ENCODE data around the gene AKAP1. TPM values are rescaled to one million over a fixed set of nuclear protein-coding genes. Genes with fewer than 3 reads are reported as not detected.

The AKAP1 gene
- total and polyA plus RNA-seq, 9 of the 15 experiments (the other 6 are each of a cell fraction or from before 2014, with no cell fraction given) = 12.9 to 63.8 (median 36.4) TPM

DNA sequence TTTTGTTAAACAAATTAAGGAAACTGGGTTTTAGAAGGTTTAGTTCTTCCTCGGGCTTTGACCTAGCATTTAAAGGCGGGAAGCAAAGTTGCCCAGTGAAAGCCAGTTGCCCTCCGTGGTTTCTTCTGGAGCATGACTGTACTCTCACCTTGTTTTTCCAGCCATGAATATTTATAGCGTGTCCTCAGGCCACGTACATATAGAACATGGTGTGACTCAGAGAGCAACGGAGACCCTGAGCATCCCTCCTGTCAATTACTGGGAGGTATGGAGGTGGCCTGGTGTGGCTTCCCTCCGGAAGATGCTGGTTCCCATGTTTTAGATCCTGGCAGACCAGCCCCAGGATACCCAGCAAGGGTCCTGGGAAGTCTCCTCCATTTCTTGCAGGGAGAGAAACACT lies 48.4 kb downstream of the AKAP1 start (continued):
- TF ChIP-seq, protein P1, sequence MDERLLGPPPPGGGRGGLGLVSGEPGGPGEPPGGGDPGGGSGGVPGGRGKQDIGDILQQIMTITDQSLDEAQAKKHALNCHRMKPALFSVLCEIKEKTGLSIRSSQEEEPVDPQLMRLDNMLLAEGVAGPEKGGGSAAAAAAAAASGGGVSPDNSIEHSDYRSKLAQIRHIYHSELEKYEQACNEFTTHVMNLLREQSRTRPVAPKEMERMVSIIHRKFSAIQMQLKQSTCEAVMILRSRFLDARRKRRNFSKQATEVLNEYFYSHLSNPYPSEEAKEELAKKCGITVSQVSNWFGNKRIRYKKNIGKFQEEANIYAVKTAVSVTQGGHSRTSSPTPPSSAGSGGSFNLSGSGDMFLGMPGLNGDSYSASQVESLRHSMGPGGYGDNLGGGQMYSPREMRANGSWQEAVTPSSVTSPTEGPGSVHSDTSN (CRISPR knock-in tag; IDR thresholded peaks at IDR 0.05; ENCODE audit: low read depth) = no peak
- TF ChIP-seq, protein P1 (tag; conservative IDR thresholded peaks at IDR 0.05; ENCODE audit: low read depth) = no peak

DNA sequence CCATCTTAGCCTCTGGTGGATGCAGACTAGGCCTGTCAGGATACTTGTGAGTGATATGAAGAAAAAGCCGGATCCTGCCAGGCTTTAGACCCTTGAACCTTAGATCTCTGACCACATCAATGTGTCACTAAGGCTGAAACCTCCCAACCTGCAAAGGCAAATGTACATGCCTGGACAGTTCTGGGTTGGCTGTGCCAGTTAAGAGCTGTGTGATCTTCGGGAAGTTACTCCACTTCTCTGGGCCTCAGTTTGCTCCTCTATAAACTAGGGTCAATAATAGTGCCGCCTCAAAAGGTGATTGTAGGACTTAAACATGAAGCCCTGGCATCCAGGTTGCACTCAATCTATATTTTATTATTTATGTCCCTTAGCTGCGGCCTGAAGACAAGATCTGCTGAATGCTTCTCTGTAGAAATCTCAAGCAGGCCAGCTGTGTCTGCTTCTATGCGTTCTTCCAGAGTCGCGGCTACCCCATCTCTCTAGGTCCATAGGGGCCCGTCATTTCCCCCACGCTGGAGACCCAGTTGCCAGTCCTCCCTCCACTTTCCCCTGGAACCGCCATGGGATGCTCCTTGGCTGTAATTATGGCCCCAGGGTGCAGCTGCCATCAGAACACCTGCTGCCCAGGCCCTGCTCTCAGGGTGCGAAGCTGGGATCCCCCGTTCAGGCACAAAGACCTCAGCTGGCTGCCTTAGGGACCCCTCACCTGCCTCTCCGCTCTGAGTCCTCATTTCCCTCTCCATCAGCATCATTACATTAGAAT lies 50.2 kb downstream of the AKAP1 start:
- ChIA-PET POLR2A (interaction anchor here (0.6 to 1.1 kb wide), 2 partner anchors 44 to 383 kb away, joined by 3 read pairs; no protein-coding TSS in a partner anchor), CTCF (ENCODE audit: low intra/inter-chr PET ratio) (no interaction called here)
- Histone ChIP-seq H3K36me3 (ENCODE audit: control insufficient read depth, insufficient read depth, low read length) (no peaks in the 10 kb centered on the region), H3K9me1 (ENCODE audit: control insufficient read depth, insufficient read depth, low read length) (no peaks in the 10 kb centered on the region), H4K20me1 (replicated peaks; ENCODE audit: control insufficient read depth, insufficient read depth, low read length) (no peaks in the 10 kb centered on the region), H3K4me1 (replicated peaks in 1 of 2; ENCODE audit: control insufficient read depth in 2 of 2, insufficient read depth in 2 of 2, low read length in 2 of 2) (peaks cover 0 to 10% of the 10 kb centered on the region in 2 experiments; a peak in 2 of 5 replicates), H3K9me3 (replicated peaks; ENCODE audit: control insufficient read depth, insufficient read depth, low read depth, low read length) (0 out of 2 replicates have a peak, but pooled peaks cover 6% of the 10 kb centered on the region), H2AFZ (ENCODE audit: low read depth, low read length) (no peak overlapping the region), H3K27me3 (ENCODE audit: control insufficient read depth in 2 of 2, insufficient read depth in 2 of 2, low read length in 2 of 2) (peaks cover 32 to 46% of the 10 kb centered on the region in 2 experiments), H3K9ac (ENCODE audit: insufficient read depth in 1 of 2, low read depth in 2 of 2, low read length in 2 of 2) (no peak overlapping the region), H3K4me2 (ENCODE audit: insufficient read depth, low read length) (no peak overlapping the region), H3K4me3 (no peak overlapping the region), H3K79me2 (ENCODE audit: control insufficient read depth, insufficient read depth, low read length) (no peaks in the 10 kb centered on the region), H3K27ac (ENCODE audit: extremely low read depth, low read depth, low read length) (no peak overlapping the region)
- TF ChIP-seq ZNF695 (CRISPR knock-in tag; IDR thresholded peaks at IDR 0.05) (no peak), RBM25 (IDR thresholded peaks at IDR 0.05; ENCODE audit: low read depth, low read length, severe bottlenecking) (peak; percentile 25), ZFP36 (IDR thresholded peaks at IDR 0.05; ENCODE audit: low read depth, low read length, partially characterized antibody) (peak; percentile 31)
- no peak for FAIRE-seq
- no TSS peak for BruUV-seq (replicated peaks)
- no peak for DNase-seq (ENCODE audit: extremely low read depth in 1 of 4, low spot score in 3 of 4)
- intact Hi-C loops (cut with micrococcal nuclease) = loop anchor here (10.0 kb wide), 1 partner anchor 980 kb away; no protein-coding TSS in a partner anchor
- in situ Hi-C loops (cut with MboI) = loop anchor here (25.0 kb wide), 1 partner anchor 977 kb away; no protein-coding TSS in a partner anchor
- 2% methylated on average over 12 of the region's 13 CpGs for WGBS (ENCODE audit: insufficient coverage, low coverage, missing lambda C conversion rate)
- ATAC-seq = no peak

Data from K562 (cell line).